Measurements from ENCODE around the gene DMD. TPM values are rescaled to one million over a fixed set of nuclear protein-coding genes. Genes with fewer than 3 reads are reported as not detected.
"Not testable (repeated sequence)": the region's sequence is repeated elsewhere in the genome, so short reads cannot be mapped to it uniquely, and the experiment has no call there.

DMD gene
- total RNA-seq, 4 donors from 2014 or later = 18.7 to 69.5 (median 38.5) TPM

DNA sequence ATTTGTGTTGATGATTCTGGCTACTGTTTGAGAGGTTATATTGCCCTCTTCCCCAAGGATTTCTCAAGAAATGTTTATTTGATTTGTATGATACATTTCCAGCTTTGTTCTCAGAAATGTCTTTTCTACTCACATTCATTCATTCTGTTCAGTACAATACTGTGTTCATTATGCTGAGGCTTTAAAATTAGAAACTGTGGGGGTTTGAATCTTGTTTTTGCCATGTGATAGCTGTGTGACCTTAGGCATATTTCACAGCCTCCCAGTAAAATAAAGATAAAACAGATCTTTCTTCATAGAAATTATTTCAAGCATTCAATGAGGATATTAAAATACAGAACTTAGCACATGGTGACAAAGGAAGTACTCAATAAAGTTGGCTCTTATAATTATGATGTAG is 123.9 kb downstream of the DMD start:
- no peak for DNase-seq (ENCODE audit: low spot score in 2 of 2)
- TF ChIP-seq POLR2A (IDR thresholded peaks at IDR 0.05) (no peak), POLR2AphosphoS5 (IDR thresholded peaks at IDR 0.05) (no peak), EP300 (IDR thresholded peaks at IDR 0.05) (no peak)
- TF ChIP-seq, protein P1, sequence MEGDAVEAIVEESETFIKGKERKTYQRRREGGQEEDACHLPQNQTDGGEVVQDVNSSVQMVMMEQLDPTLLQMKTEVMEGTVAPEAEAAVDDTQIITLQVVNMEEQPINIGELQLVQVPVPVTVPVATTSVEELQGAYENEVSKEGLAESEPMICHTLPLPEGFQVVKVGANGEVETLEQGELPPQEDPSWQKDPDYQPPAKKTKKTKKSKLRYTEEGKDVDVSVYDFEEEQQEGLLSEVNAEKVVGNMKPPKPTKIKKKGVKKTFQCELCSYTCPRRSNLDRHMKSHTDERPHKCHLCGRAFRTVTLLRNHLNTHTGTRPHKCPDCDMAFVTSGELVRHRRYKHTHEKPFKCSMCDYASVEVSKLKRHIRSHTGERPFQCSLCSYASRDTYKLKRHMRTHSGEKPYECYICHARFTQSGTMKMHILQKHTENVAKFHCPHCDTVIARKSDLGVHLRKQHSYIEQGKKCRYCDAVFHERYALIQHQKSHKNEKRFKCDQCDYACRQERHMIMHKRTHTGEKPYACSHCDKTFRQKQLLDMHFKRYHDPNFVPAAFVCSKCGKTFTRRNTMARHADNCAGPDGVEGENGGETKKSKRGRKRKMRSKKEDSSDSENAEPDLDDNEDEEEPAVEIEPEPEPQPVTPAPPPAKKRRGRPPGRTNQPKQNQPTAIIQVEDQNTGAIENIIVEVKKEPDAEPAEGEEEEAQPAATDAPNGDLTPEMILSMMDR (IDR thresholded peaks at IDR 0.05) = no peak
- Histone ChIP-seq H3K4me3 (no peak overlapping the region), H3K4me1 (no peaks in the 10 kb centered on the region), H3K36me3 (no peaks in the 10 kb centered on the region), H3K9me3 (no peaks in the 10 kb centered on the region), H3K27ac (no peak overlapping the region), H3K27me3 (no peaks in the 10 kb centered on the region)

DNA sequence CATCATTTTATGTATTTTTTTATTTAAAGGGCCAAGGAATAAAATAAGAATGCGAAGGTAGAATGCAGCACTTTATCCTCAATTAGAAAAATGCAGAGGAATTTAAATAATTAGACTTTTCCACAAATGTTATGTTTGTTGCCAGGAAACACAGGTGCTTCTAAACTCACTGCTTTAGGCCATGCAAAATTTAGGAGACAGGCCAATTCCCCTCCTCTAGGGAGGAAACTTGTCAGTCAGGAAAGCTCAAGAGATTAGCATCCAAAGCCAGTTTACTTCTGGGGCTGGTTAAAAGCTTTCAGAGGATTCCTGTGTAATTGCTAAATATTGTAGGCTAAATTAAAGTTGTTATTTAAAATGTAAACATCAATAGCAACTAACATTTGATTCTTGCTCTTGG is 124.5 kb downstream of the DMD start:
- DNase-seq (ENCODE audit: low spot score in 2 of 2) = no peak
- H3K27me3 ChIP-seq = no peaks in the 10 kb centered on the region
- no peaks in the 10 kb centered on the region for H3K36me3 ChIP-seq
- WGBS = 61% methylated on average over 1 of the region's 1 CpG
- H3K4me1 ChIP-seq = no peaks in the 10 kb centered on the region
- no peak for TF ChIP-seq POLR2AphosphoS5 (IDR thresholded peaks at IDR 0.05)
- no peak for TF ChIP-seq EP300 (IDR thresholded peaks at IDR 0.05)
- TF ChIP-seq, protein P1 (IDR thresholded peaks at IDR 0.05) = no peak
- TF ChIP-seq POLR2A (IDR thresholded peaks at IDR 0.05) = no peak
- no peak overlapping the region for H3K4me3 ChIP-seq
- no peak overlapping the region for H3K27ac ChIP-seq
- no peaks in the 10 kb centered on the region for H3K9me3 ChIP-seq

DNA sequence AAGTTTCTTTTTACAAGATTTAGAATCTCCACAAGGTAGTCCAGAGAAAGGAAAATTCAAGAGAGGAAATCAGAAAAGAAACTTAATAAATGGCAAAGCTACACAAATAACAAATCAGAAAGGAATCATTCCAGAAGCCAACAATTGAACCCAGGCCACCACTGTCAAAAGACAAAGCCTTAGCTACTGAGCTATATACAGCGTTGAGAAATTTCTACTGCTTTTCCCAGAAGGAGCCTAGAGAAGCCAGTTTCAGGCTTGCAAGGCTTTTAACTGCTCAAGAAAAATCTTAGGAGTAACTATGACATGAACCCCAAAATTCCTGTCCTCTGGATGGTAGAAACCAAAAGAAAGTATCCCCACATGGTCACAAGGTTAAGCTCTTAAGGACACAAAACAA is 129.0 kb downstream of the DMD start:
- Histone ChIP-seq H3K4me1 (no peaks in the 10 kb centered on the region), H3K36me3 (no peaks in the 10 kb centered on the region), H3K27me3 (no peaks in the 10 kb centered on the region), H3K27ac (no peak overlapping the region), H3K4me3 (no peak overlapping the region), H3K9me3 (no peaks in the 10 kb centered on the region)
- no peak for DNase-seq (ENCODE audit: low spot score in 2 of 2)
- TF ChIP-seq EP300 (IDR thresholded peaks at IDR 0.05) = no peak
- WGBS = 67% methylated on average over 1 of the region's 1 CpG

- Histone ChIP-seq H3K9me3 (no peaks in the 10 kb centered on the region), H3K27ac (no peak overlapping the region), H3K4me1 (no peaks in the 10 kb centered on the region), H3K4me3 (no peak overlapping the region), H3K36me3 (no peaks in the 10 kb centered on the region), H3K27me3 (no peaks in the 10 kb centered on the region)
- DNase-seq (ENCODE audit: low spot score in 2 of 2) = no peak
- TF ChIP-seq EP300 (IDR thresholded peaks at IDR 0.05) (no peak), POLR2A (IDR thresholded peaks at IDR 0.05) (no peak), POLR2AphosphoS5 (IDR thresholded peaks at IDR 0.05) (no peak)
- TF ChIP-seq, protein P1 (IDR thresholded peaks at IDR 0.05) = no peak
- WGBS = 96% methylated on average over 3 of the region's 3 CpGs
Observed at GRCh38 chrX:33078273-33078672, 133.1 kb downstream of the DMD start.

GRCh38 chrX:33073660-33074059 is 137.7 kb downstream of the DMD start:
- H3K9me3 ChIP-seq; H3K36me3 ChIP-seq; DNase-seq (ENCODE audit: low spot score in 2 of 2); H3K4me1 ChIP-seq; H3K27ac ChIP-seq; H3K4me3 ChIP-seq; H3K27me3 ChIP-seq: not testable (repeated sequence)
- WGBS = 92% methylated on average over 11 of the region's 11 CpGs

DNA sequence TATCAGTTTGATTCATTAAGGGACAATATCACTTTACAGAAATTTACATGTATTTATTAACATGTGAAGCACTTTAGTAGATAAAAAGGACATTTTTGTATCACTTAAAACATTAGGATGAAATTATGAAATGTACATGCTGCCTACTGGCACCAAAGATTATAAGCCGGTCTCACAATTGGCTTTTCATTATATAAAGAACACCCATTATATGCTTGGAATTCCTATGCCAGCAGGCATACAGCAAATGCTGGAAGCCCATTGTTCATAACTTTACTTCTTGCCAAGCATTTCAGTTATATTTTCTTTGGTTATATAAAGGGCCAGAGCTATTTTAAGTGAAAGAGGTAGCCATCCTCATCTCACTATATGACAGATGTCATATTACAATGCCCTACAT is 145.9 kb downstream of the DMD start:
- no peak overlapping the region for H3K4me3 ChIP-seq
- DNase-seq (ENCODE audit: low spot score in 2 of 2) = no peak
- H3K9me3 ChIP-seq = no peaks in the 10 kb centered on the region
- no peaks in the 10 kb centered on the region for H3K4me1 ChIP-seq
- H3K36me3 ChIP-seq = no peaks in the 10 kb centered on the region
- H3K27ac ChIP-seq = no peak overlapping the region
- H3K27me3 ChIP-seq = no peaks in the 10 kb centered on the region
- WGBS = 81% methylated on average over 1 of the region's 1 CpG
- TF ChIP-seq POLR2A (IDR thresholded peaks at IDR 0.05) (no peak), EP300 (IDR thresholded peaks at IDR 0.05) (no peak), POLR2AphosphoS5 (IDR thresholded peaks at IDR 0.05) (no peak)
- TF ChIP-seq, protein P1 (IDR thresholded peaks at IDR 0.05) = no peak
